ENCODE measurements around the gene TLR5.

TLR5 gene

GRCh38 chr1:223068900-223069665, 74.0 kb downstream of the TLR5 start:
- no peak for TF ChIP-seq CTCF (IDR thresholded peaks at IDR 0.05; ENCODE audit: extremely low read depth, missing control alignments)
- DNase-seq (ENCODE audit: low spot score): no peak

GRCh38 chr1:223067914-223068313, 75.1 kb downstream of the TLR5 start:
- no peak for TF ChIP-seq CTCF (IDR thresholded peaks at IDR 0.05; ENCODE audit: extremely low read depth, missing control alignments)
- no peak for DNase-seq (ENCODE audit: low spot score)

GRCh38 chr1:223066415-223066814, 76.6 kb downstream of the TLR5 start:
- no peak for DNase-seq (ENCODE audit: low spot score)
- TF ChIP-seq CTCF (IDR thresholded peaks at IDR 0.05; ENCODE audit: extremely low read depth, missing control alignments): no peak

GRCh38 chr1:223062177-223062576, 80.9 kb downstream of the TLR5 start:
- no peak for TF ChIP-seq CTCF (IDR thresholded peaks at IDR 0.05; ENCODE audit: extremely low read depth, missing control alignments)
- DNase-seq (ENCODE audit: low spot score): no peak

- TF ChIP-seq CTCF (IDR thresholded peaks at IDR 0.05; ENCODE audit: extremely low read depth, missing control alignments): no peak
- DNase-seq (ENCODE audit: low spot score): no peak
These were observed 83.5 kb downstream of the TLR5 start for GRCh38 chr1:223059526-223059925.
